K562 (cell line): Measurements from ENCODE around the gene ACACB.

Source experiments
- CREB1 ChIP-seq, 2 experiments: sonication (generic) in 1 of 2; formaldehyde crosslinking in 1 of 2; IDR thresholded peaks; 2 replicates each; pipeline versions ENCODE4 v1.6.1 to v1.8.0; 2012 to 2022; ENCODE audit warnings: inconsistent platforms in 1 of 2, mild to moderate bottlenecking in 1 of 2, missing genetic modification reagents in 1 of 2, moderate library complexity in 1 of 2
- JUNB ChIP-seq: fragments of 450-650 bp; formaldehyde crosslinking; conservative IDR thresholded peaks from 2 replicates; pipeline ENCODE4 v1.4.0; 2020; ENCODE audit warnings: mild to moderate bottlenecking
- SRF ChIP-seq, 2 experiments: fragments of 250-450, 450-650 bp in 1 of 2; sonication (Bioruptor Pico) in 1 of 2; sonication (generic) in 1 of 2; formaldehyde crosslinking; IDR thresholded peaks; 2 replicates each; pipeline versions ENCODE4 v1.5.0 to v1.5.1; 2020 to 2022; ENCODE audit warnings: mild to moderate bottlenecking in 1 of 2, missing genetic modification reagents in 1 of 2
- ZBTB17 ChIP-seq: fragments of 450-650 bp; formaldehyde crosslinking; IDR thresholded peaks from 2 replicates; pipeline ENCODE4 v1.4.0; 2020; ENCODE audit warnings: mild to moderate bottlenecking
- TF ChIP-seq, protein P1 (sequence below), 3 experiments: IDR thresholded peaks in 2 of 3; conservative IDR thresholded peaks in 1 of 3; 2 replicates each; pipeline ENCODE4 v1.5.1; 2011 to 2012; ENCODE audit warnings: low read length in 3 of 3, mild to moderate bottlenecking in 3 of 3, control low read depth in 2 of 3, improper control_type of control experiment in 1 of 3, inconsistent platforms in 1 of 3, low read depth in 1 of 3, mixed read lengths in 1 of 3, moderate library complexity in 1 of 3; ENCODE audit not compliant: insufficient read depth in 2 of 3

GRCh38 chr12:109109746-109110350 is 6.5 kb upstream of the ACACB start:
- TF ChIP-seq CREB1 (IDR thresholded peaks at IDR 0.05), result no peak
- TF ChIP-seq CREB1 (CRISPR knock-in tag; IDR thresholded peaks at IDR 0.05), result no peak
- TF ChIP-seq ZBTB17, result no peak
- no peak for TF ChIP-seq SRF (CRISPR knock-in tag; IDR thresholded peaks at IDR 0.05)
- TF ChIP-seq JUNB, result no peak
- TF ChIP-seq, protein P1, sequence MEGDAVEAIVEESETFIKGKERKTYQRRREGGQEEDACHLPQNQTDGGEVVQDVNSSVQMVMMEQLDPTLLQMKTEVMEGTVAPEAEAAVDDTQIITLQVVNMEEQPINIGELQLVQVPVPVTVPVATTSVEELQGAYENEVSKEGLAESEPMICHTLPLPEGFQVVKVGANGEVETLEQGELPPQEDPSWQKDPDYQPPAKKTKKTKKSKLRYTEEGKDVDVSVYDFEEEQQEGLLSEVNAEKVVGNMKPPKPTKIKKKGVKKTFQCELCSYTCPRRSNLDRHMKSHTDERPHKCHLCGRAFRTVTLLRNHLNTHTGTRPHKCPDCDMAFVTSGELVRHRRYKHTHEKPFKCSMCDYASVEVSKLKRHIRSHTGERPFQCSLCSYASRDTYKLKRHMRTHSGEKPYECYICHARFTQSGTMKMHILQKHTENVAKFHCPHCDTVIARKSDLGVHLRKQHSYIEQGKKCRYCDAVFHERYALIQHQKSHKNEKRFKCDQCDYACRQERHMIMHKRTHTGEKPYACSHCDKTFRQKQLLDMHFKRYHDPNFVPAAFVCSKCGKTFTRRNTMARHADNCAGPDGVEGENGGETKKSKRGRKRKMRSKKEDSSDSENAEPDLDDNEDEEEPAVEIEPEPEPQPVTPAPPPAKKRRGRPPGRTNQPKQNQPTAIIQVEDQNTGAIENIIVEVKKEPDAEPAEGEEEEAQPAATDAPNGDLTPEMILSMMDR (IDR thresholded peaks at IDR 0.05 in 2 of 3, conservative IDR thresholded peaks at IDR 0.05 in 1 of 3; ENCODE audit: insufficient read depth in 2 of 3, low read depth in 1 of 3, low read length in 3 of 3), result no peak
